Omental fat pad (tissue), 4 donors: Measurements from ENCODE around the gene FAM20C. TPM values are rescaled to one million over a fixed set of nuclear protein-coding genes. Genes with fewer than 3 reads are reported as not detected.
A peak's percentile ranks its signal among the peaks of the same experiment; 100 is the strongest.

Experiments used
- ATAC-seq: fragments of 150-250 bp; one replicate; pipeline ENCODE4 v1.9.1; 2016; ENCODE audit warnings: mild to moderate bottlenecking, moderate library complexity; ENCODE audit not compliant: low FRiP score
- DNase-seq: peaks from one replicate; pipeline ENCODE4 v3.0.0-alpha.2; 2019; ENCODE audit warnings: low spot score
- total RNA-seq, 4 donors: library from RNA; depleted of rRNA; stranded (reverse); fragments of >200 nt; gene quantifications; one replicate each; pipeline ENCODE4 v1.1.0, GENCODE V29; 2016
- TF ChIP-seq, protein P1 (sequence below), 3 donors: fragments of 450-650 bp; IDR thresholded peaks; one replicate each; pipeline ENCODE4 v1.5.1; 2016 to 2017; ENCODE audit warnings: antibody characterized with exemption in 3 of 3, mild to moderate bottlenecking in 3 of 3, moderate library complexity in 2 of 3

FAM20C gene
- total RNA-seq, 4 donors from 2014 or later: 25.5 to 119 (median 35.8) TPM

DNA sequence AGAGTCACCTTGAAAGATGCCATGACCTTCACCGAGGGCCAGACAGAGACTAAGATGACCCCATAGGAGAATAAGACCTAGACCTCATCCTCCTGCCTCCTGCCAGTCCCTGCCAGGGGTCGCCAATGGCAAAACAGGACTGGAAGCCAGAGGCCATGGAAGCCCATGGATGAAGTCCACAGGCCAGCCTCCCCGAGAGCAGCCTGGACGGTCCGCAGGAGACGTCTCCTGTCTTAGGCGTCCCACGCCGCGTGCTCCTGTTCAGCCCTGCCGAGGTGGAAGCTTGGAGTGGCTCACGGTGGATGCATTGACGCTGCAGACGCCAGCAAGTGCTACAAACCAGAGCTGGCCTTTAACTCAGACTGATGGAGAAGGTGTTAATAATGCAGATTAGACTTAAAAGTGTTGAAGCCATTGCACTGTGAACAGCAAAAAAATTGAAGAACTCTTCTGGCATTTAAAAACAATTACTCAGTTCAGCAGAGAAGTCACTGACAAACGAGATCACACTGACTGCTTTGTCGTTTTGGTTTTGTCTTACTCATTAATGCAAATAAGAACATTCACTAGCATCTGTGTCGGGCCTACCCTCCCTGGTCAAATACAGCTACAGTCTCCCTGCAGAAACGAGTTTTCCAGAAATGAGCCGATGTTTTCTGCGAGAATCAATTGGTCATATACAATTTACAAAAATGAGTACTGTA, 38.1 kb upstream of the FAM20C start:
- ATAC-seq (no peak), DNase-seq (no peak)
- TF ChIP-seq, protein P1, sequence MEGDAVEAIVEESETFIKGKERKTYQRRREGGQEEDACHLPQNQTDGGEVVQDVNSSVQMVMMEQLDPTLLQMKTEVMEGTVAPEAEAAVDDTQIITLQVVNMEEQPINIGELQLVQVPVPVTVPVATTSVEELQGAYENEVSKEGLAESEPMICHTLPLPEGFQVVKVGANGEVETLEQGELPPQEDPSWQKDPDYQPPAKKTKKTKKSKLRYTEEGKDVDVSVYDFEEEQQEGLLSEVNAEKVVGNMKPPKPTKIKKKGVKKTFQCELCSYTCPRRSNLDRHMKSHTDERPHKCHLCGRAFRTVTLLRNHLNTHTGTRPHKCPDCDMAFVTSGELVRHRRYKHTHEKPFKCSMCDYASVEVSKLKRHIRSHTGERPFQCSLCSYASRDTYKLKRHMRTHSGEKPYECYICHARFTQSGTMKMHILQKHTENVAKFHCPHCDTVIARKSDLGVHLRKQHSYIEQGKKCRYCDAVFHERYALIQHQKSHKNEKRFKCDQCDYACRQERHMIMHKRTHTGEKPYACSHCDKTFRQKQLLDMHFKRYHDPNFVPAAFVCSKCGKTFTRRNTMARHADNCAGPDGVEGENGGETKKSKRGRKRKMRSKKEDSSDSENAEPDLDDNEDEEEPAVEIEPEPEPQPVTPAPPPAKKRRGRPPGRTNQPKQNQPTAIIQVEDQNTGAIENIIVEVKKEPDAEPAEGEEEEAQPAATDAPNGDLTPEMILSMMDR (IDR thresholded peaks at IDR 0.05): no peak

DNA sequence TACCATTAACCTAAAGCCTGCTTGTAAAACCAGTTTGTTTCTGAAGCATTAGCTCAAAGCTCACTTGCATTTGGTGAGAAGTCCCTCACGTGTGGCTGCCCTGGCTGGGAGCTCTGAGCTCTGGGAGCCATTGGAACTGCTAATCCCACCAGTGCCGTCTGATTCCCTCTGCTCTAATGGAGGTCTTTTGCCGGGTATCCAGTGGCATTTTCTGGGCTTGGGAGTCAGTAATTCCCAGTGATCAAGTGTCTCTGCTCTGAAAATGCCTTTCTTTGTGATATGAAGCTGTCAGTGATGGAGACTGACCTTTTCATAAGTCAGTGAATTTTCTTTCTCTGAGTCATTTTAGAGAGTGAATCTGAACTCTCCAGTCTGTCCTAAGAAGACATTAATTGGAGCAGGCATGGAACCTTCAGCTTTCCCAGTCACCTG, 36.9 kb upstream of the FAM20C start:
- DNase-seq: no peak
- peak; percentile 49 for ATAC-seq
- TF ChIP-seq, protein P1 (IDR thresholded peaks at IDR 0.05): no peak

DNA sequence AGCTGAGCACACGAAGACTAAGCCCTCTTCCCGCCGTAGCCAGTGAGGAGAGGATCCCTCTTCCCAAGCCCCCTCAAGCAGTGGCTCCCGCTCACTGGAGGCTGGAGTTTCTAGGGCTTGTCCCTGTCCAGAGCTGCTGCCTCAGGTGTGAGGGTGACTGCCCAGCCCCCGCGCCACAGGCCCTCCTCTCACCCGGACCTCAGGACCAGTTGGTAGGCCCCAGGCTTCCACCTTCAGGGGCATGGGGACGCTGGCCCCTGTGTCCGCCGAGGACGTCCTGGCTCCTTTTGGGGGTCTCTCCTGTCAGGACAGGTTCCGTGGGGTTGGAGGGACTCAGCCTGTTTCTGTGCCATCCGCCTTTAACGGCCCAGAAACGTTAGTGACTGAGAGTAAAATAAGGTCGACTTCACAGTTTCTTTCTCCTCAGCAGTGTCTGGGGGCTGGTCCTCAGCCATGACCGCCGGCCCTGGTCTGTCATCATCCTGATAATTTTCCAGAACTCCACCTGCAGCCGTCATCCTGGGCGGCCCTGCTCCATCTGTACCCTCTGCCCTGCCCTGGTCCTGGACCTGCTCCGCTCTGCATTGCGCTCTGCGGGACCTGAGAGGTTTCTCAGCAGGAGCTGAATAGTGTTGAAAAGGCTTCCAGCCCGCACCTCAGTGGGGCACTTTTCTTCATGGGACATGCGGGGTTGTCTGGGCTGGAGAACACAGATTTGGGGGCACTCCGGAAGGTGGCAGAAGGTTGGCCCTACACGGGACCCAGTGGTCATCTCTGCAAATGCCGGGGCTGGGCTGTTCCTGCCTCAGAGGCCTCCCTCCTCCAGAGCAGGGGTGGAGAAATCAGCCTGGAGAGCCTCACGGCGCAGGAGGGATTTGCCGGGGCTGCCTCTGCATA, 36.0 kb upstream of the FAM20C start:
- no peak for DNase-seq
- ATAC-seq: peak; percentile 12
- TF ChIP-seq, protein P1 (IDR thresholded peaks at IDR 0.05): no peak

DNA sequence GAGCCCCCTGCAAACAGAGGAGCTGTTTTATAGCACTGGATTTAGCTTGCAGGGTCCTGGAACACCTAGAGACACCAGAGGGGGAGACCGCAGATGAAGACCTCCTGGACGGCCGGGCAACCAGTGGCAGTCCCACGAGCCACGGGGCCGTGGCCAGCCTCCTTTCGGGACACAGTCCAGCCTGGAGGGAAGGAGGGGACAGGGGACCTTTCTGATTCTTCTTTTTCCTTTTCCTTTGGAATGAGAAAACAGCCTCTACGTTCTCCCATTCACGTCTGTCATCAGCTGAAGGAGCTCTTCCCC, 35.4 kb upstream of the FAM20C start:
- TF ChIP-seq, protein P1 (IDR thresholded peaks at IDR 0.05): no peak
- ATAC-seq: no peak
- DNase-seq: no peak

DNA sequence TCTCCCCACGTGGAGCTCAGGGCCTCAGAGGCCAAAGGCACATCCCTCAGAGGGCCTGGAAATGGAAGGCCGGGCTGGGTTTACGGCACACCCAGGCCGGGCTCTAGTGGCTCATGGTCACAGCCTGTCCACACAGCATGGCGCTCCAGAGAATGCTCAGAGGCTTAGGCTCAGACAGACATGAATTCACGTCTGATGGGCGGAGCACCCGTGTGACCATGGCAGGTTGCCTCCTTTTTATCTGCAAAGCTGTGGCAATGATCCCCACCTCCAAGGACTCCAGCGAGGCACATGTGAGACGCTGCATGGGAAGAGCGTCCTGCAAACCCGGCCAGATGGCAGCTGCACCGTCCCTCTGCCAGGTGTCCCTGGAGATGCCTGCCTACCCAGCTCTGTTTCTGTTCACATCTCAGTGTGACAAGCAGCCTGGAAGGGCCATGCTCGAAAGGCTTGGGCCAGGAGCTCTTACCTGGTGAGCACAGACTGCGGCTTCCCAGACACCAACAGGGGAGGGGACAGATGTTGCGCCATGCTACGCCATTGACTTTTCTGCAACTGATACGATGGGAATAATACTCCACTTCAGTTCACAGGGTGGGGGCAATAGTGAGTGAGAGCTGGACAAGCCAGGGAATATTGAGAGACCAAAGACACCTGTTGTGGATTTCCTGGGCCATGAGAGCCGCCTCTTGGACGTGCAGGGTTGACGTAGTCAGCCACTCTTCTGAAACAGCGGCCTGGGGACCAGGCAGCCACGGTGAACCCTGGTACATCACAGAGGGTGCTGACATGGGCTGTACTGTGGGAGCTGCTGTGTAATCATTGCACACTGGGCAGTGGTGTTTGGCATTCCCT, 34.4 kb upstream of the FAM20C start:
- ATAC-seq (no peak), DNase-seq (no peak)
- TF ChIP-seq, protein P1 (IDR thresholded peaks at IDR 0.05): no peak

DNA sequence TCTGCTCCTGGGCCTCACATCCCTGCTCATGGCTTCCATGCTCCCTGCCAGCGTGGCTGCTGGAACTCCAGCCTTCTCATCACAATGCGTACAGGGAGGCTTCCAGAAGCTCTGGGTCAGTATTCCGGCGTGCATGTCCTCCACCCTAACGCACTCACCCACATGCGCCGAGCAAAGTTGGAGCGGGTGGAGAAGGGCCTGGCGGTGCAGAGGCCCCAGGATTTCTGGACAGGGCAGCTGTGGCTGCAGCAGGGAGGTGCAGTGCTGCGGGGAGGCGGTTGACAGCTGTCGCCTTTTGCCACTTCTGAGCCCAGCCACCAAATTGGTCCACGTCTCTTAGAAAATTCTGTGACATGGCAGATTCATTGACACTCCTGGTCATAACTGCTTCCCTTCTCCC, 33.6 kb upstream of the FAM20C start:
- ATAC-seq: no peak
- DNase-seq: no peak
- TF ChIP-seq, protein P1 (IDR thresholded peaks at IDR 0.05): no peak
